Activated CD4-positive, alpha-beta memory T cell treated with anti-CD3 and anti-CD28 coated beads, Interleukin-2, amount 10 ng/mL, durations not matched to agents 7 days and 5 days (primary cell): Measurements from ENCODE around the gene UBE2Q2. TPM values are rescaled to one million over a fixed set of nuclear protein-coding genes. Genes with fewer than 3 reads are reported as not detected.

ENCODE experiments used
- CTCF ChIA-PET: fragments of 350-600 bp; sonication (Branson Sonifier 250); formaldehyde crosslinking; loops from one replicate; lab custom pipeline; 2021; ENCODE audit warnings: antibody characterized with exemption, inconsistent platforms; lab: Charles Lee
- POLR2A ChIA-PET: fragments of 350-600 bp; sonication (Branson Sonifier 250); formaldehyde crosslinking; loops from one replicate; lab custom pipeline; 2021; ENCODE audit warnings: antibody characterized with exemption; lab: Charles Lee
- DNase-seq: peaks from one replicate; pipeline ENCODE4 v3.0.0-alpha.2; 2020
- H3K27ac Mint-ChIP-seq: one replicate; pipeline ENCODE4 v1.8.0; 2021; ENCODE audit warnings: mild to moderate bottlenecking, mixed read lengths
- H3K27me3 Mint-ChIP-seq: one replicate; pipeline ENCODE4 v1.8.0; 2021; ENCODE audit warnings: mixed read lengths
- H3K36me3 Mint-ChIP-seq: one replicate; pipeline ENCODE4 v1.8.0; 2021; ENCODE audit warnings: low read depth, mixed read lengths
- H3K4me1 Mint-ChIP-seq: one replicate; pipeline ENCODE4 v1.8.0; 2021; ENCODE audit warnings: mixed read lengths
- H3K4me3 Mint-ChIP-seq: one replicate; pipeline ENCODE4 v1.8.0; 2021; ENCODE audit warnings: mild to moderate bottlenecking, mixed read lengths
- H3K9me3 Mint-ChIP-seq: one replicate; pipeline ENCODE4 v1.8.0; 2021; ENCODE audit warnings: mixed read lengths
- total RNA-seq, 2 experiments: library from RNA; stranded (reverse); gene quantifications; one replicate each; pipeline ENCODE4 v1.2.3, GENCODE V29; 2021

The UBE2Q2 gene
- total RNA-seq, 2 experiments from 2014 or later = 49.6 to 53.7 TPM

DNA sequence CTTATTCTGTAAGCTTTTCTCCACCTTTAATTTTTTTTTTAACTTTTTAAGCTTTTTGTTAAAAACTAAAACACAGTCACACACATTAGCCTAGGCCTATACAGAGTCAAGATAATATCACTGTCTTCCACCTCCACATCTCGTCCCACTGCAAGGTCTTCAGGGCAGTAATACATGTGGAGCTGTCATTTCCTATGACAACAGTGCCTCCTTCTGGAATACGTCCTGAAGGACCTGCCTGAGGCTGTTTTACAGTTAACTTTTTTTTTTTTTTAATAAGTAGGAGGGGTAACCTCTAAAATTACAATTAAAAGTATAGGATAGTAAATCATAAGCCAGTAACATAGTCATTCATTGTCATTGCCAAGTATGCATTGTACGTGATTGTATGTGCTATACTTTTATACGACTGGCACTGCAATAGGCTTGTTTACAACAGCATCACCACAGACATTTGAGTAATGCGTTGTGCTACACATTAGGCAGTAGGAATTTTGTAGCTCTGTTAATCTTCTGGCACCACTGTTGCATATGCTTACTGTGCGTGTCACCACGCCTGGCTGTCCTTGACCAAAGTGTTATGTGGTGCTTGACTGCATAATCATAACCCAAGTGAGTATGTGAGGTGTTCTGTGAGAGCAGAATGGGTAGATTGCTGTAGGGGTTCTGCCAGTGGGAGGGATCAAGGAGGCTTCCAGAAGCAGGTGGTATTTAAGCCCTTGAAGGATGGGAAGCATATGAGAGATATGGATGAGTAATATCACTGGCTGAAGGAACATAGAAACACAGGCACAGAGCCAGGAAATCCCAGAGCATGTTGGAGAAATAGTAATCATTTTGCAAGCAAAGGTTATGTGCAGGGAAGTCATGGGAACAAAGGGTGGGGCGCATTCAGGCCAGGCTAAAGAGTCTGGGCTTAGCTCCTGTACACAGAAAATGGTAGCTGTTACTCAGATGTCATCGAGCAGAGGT lies 78.8 kb downstream of the UBE2Q2 start:
- Mint-ChIP-seq H3K9me3 (no peaks in the 10 kb centered on the region), H3K4me3 (no peak overlapping the region), H3K4me1 (peaks cover 35% of the 10 kb centered on the region), H3K36me3 (peaks cover 52% of the 10 kb centered on the region), H3K27ac (no peak overlapping the region), H3K27me3 (no peaks in the 10 kb centered on the region)
- ChIA-PET CTCF (interaction anchor here (0.6 to 2.7 kb wide), 10 partner anchors 11 to 238 kb away, joined by 3 to 28 read pairs (median 3); no protein-coding TSS in a partner anchor), POLR2A (interaction anchor here (1.5 kb wide), 1 partner anchor 18 kb away, joined by 6 read pairs; the partner anchor contains the start of gene FBXO22)
- no peak for DNase-seq

DNA sequence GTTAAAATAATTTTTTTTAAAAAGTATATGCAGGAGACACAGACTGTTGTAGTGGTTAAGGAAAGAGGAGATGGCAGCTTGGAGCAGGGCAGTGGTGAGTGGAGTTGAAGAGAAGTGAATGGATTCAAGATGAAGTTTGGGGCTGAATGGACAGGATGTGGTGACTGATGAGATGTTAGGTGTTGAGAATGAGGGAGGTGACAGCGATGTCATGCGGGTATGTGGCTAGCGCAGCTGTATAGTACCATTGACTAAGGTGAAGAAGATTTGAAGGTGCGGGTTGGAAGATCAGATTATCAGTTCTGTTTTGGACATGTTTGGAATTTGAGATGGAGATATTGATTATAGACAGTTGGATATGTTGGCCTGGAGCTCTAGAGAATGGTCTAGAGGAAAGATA lies 80.5 kb downstream of the UBE2Q2 start:
- Mint-ChIP-seq H3K4me1 (peaks cover 42% of the 10 kb centered on the region), H3K36me3 (peaks cover 51% of the 10 kb centered on the region), H3K4me3 (no peak overlapping the region), H3K27me3 (no peaks in the 10 kb centered on the region), H3K9me3 (no peaks in the 10 kb centered on the region), H3K27ac (no peak overlapping the region)
- peak; percentile 37 for DNase-seq
- ChIA-PET CTCF (interaction anchor here (1.0 to 2.2 kb wide), 5 partner anchors 8 to 216 kb away, joined by 3 to 8 read pairs (median 4); no protein-coding TSS in a partner anchor), POLR2A (interaction anchor here (0.6 to 1.5 kb wide), 3 partner anchors 14 to 74 kb away, joined by 3 to 6 read pairs (median 3); partner anchors contain the start of gene FBXO22)

DNA sequence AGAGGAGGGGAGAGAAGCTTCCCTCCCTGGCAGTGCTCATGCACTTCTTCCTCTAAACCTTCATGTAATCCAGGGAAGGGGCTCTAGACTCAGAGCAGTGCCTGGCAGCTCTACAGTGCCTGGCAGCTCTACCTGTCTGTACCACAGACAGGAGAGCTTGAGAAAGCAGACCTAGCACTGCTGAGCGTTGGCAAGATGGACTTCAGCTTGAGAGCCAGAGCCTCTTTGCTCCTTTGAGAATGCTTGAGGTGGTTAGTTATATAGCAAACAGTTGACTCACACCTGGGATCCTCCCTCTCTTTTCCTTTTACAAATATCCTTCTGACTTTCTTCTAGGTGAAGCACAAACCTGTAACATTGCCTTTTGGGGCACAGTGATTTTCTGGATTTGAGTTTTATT lies 81.3 kb downstream of the UBE2Q2 start:
- CTCF ChIA-PET = interaction anchor here (2.2 kb wide), 1 partner anchor 115 kb away, joined by 8 read pairs; no protein-coding TSS in a partner anchor
- DNase-seq = no peak
- Mint-ChIP-seq H3K36me3 (peaks cover 48% of the 10 kb centered on the region), H3K4me1 (peaks cover 43% of the 10 kb centered on the region), H3K4me3 (no peak overlapping the region), H3K27me3 (no peaks in the 10 kb centered on the region), H3K27ac (no peak overlapping the region), H3K9me3 (no peaks in the 10 kb centered on the region)
- POLR2A ChIA-PET = interaction anchor here (1.4 kb wide), 1 partner anchor 13 kb away, joined by 3 read pairs; no protein-coding TSS in a partner anchor

DNA sequence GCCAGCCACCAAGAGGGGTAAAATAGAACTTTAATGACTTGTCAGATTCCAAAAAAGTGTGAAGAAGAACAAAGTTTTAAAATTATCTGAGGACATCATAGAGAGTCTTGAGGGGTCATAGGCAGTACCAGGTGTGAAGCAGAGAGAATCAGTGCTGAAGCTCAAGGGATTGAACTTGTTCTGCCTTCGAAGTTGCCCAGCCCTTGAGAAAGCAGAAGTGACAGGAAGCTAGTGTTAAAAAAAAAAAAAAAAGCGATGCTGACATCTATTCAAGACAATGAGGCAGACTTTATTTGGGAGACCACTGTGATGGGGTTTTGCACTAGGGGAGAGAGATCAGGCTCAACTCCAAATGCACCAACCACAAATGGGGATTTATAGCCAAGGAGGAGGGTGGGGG lies 82.2 kb downstream of the UBE2Q2 start:
- H3K4me1 Mint-ChIP-seq = peaks cover 45% of the 10 kb centered on the region
- POLR2A ChIA-PET = interaction anchor here (0.9 kb wide), 1 partner anchor 49 kb away, joined by 3 read pairs; no protein-coding TSS in a partner anchor

DNA sequence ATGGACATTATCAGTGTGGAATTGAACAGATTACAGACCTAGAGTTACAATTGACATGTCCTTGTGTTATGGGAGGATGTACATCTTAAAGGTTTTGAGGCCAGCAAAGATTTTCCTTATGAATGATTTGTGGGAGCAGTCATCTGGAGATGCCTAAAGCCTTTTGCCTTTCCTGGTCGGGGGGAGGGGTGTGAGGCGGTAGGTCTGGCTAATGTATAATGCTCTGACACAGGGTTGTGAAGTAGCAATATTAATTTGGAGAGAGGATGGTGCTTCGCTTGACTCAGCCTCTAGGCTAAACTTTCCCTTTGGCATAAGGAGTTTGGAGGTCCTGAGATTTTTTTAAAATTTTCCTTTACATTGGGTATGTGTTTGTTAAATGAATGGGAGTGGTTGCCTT lies 83.7 kb downstream of the UBE2Q2 start:
- CTCF ChIA-PET = interaction anchor here (1.4 kb wide), 1 partner anchor 117 kb away, joined by 3 read pairs; no protein-coding TSS in a partner anchor
- Mint-ChIP-seq H3K36me3 (peaks cover 57% of the 10 kb centered on the region), H3K27me3 (no peaks in the 10 kb centered on the region), H3K4me3 (no peak overlapping the region), H3K27ac (no peak overlapping the region), H3K9me3 (no peaks in the 10 kb centered on the region), H3K4me1 (peaks cover 49% of the 10 kb centered on the region)
- POLR2A ChIA-PET = interaction anchor here (1.0 kb wide), 1 partner anchor 13 kb away, joined by 4 read pairs; no protein-coding TSS in a partner anchor
- no peak for DNase-seq

More for the DNA sequence above, 82.2 kb downstream of the UBE2Q2 start:
- no peak overlapping the region for H3K27ac Mint-ChIP-seq
- no peaks in the 10 kb centered on the region for H3K9me3 Mint-ChIP-seq
- H3K27me3 Mint-ChIP-seq = no peaks in the 10 kb centered on the region
- peaks cover 45% of the 10 kb centered on the region for H3K36me3 Mint-ChIP-seq
- CTCF ChIA-PET = interaction anchor here (2.2 kb wide), 1 partner anchor 115 kb away, joined by 8 read pairs; no protein-coding TSS in a partner anchor
- no peak for DNase-seq
- H3K4me3 Mint-ChIP-seq = no peak overlapping the region

DNA sequence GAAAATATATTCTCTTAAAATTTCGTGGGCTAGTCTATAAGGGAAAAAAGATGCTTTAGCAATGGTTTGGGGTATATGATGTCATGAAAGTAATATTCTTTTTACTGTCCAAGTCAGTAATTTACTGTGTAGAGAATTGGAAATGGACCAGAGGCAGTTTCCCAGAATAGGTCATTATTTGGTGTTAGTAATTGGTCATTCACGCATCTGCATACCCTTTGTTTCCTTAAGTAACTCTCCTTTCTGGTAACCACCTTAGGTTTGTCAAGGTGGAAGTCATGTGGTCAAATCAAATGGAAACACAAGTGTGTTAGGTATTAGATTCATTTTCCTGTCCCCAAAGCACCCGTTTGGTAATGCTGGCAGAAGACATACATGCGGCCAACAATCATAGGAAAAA lies 84.4 kb downstream of the UBE2Q2 start:
- H3K4me1 Mint-ChIP-seq = peaks cover 44% of the 10 kb centered on the region
- no peaks in the 10 kb centered on the region for H3K9me3 Mint-ChIP-seq
- H3K27ac Mint-ChIP-seq = no peak overlapping the region
- CTCF ChIA-PET = interaction anchor here (1.4 kb wide), 1 partner anchor 118 kb away, joined by 3 read pairs; no protein-coding TSS in a partner anchor
- H3K4me3 Mint-ChIP-seq = no peak overlapping the region
- H3K36me3 Mint-ChIP-seq = peaks cover 55% of the 10 kb centered on the region
- POLR2A ChIA-PET = interaction anchor here (0.6 to 1.1 kb wide), 4 partner anchors 14 to 123 kb away, joined by 3 to 4 read pairs (median 4); partner anchors contain the start of gene UBE2Q2
- no peaks in the 10 kb centered on the region for H3K27me3 Mint-ChIP-seq
- DNase-seq = no peak

DNA sequence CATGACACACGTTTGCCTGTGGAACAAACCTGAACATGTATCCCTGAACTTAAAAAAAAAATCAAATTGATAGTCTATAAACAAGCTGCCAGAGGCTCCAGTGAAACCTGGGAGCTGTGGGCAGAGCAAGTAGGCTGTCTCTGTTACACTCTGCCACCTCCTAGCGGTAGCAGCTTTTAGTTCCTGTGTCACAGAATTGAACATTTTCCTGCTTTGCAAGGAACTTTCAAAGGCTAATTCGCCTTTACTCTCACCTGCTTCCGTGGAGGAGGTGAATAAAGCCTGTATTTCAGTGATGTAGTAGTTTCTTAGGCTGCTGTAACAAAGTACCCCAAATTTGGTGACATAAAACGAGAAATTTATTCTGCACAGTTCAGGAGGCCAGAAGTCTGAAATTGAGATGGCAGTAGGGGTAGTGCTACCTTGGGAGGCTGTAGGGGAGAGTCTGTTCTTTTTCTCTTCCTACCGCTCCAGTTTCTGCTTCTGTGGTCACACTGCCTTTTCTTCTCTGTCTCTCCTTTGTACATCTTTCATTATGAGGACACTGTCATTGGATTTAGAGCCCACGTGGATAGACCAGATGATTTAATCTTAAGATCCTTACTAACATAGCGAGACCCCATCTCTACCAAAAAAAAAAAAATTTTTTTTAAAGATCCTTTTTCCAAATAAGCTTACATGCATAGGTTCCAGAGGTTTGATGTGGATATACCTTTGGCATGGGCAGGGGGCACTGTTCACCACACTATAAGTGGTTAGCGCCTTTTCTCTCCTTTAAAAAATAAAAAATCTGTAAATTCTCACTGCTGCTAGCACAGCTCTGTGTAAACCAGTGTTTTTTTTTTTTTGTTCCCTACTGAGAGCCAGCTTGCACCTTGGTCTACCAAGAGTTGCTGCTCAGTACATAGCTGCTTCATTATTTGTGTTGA lies 85.7 kb downstream of the UBE2Q2 start:
- Mint-ChIP-seq H3K27ac (no peak overlapping the region), H3K27me3 (no peaks in the 10 kb centered on the region), H3K36me3 (peaks cover 59% of the 10 kb centered on the region), H3K4me3 (no peak overlapping the region), H3K4me1 (peaks cover 33% of the 10 kb centered on the region), H3K9me3 (no peaks in the 10 kb centered on the region)
- DNase-seq = no peak
- POLR2A ChIA-PET = interaction anchor here (0.6 to 1.1 kb wide), 2 partner anchors 86 to 242 kb away, joined by 3 to 4 read pairs; partner anchors contain the start of gene UBE2Q2
- CTCF ChIA-PET = interaction anchor here (0.7 to 2.0 kb wide), 10 partner anchors 11 to 606 kb away, joined by 3 to 8 read pairs (median 3); no protein-coding TSS in a partner anchor

DNA sequence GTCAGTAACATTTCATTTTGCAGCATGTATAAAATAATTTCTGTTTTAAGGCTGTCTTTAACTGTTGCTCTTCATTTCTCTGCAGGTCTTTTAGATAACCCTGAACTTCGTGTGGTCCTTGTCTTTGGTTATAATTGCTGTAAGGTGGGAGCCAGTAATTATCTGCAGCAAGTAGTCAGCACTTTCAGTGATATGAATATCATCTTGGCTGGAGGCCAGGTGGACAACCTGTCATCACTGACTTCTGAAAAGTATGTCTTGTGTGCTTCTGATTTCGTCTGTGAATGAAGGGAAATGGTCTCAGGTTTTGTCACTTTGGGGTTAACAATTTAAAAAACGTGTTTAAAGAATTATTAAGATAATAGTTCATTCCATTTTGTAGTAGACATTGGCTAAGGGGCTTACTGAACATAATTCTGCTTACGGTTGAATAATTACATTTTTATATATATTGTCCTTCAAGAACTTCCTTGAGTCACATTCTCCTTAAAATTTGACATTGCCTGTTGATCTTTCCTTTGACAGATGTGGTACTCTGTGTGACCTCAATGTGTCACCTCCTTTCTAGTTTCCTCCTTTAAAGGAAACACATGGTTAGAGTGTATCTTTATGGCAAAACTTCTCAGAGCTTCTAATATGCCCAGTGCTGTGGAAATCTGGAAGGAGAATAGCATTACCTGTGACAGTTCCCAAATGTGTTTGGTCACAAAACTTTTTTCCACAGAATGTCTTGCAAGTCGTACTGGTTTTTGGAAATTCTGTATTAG lies 86.7 kb downstream of the UBE2Q2 start:
- Mint-ChIP-seq H3K4me1 (peaks cover 29% of the 10 kb centered on the region), H3K4me3 (no peak overlapping the region), H3K9me3 (no peaks in the 10 kb centered on the region), H3K27me3 (no peaks in the 10 kb centered on the region), H3K36me3 (peaks cover 58% of the 10 kb centered on the region), H3K27ac (peak overlapping the region; percentile 1)
- ChIA-PET POLR2A (no interaction called here), CTCF (interaction anchor here (0.7 to 2.0 kb wide), 9 partner anchors 12 to 605 kb away, joined by 3 to 8 read pairs (median 3); no protein-coding TSS in a partner anchor)
- DNase-seq = no peak

DNA sequence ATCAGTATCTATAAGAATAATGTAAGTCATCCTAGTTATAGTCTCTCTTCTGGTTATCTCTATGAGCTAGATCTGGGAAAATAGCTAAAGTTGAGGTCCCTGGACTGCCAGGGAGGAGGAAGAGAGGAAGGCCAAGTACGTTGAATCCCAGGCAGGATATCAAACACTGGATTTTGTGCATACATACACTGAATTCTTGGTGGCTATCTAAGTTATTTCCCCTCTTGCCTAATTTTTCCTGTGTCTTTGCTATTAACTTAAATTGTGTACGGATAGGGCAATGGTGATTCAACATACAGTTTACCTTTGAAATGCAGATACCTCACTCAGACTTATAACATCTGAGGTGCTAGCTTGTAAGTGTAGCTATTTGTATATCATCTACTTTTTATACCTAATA lies 87.6 kb downstream of the UBE2Q2 start:
- Mint-ChIP-seq H3K36me3 (peaks cover 57% of the 10 kb centered on the region), H3K9me3 (no peaks in the 10 kb centered on the region), H3K4me1 (peaks cover 24% of the 10 kb centered on the region), H3K27me3 (no peaks in the 10 kb centered on the region), H3K27ac (no peak overlapping the region), H3K4me3 (no peak overlapping the region)
- CTCF ChIA-PET = interaction anchor here (1.2 to 1.5 kb wide), 2 partner anchors 26 to 208 kb away, joined by 3 to 5 read pairs; no protein-coding TSS in a partner anchor
- POLR2A ChIA-PET = no interaction called here
- no peak for DNase-seq

DNA sequence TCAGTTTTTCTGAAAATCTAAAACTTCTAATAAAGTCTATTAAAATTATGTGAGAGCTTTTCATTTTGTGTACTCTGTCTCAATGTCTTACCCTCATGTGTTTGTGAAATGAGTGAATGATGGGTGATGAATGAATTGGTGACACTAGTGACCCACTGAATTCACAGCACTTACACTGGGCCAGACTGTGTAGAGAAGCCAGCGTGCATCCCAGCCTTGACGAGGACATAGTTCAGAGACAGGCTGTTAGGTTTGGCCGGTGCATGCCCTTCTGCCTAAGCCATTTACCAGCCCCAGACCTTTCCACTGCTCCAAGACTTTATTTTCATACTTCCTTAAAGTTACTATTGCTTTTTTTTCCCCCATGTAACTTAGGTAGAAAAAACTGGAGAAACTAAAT lies 99.2 kb downstream of the UBE2Q2 start:
- no peak for DNase-seq
- CTCF ChIA-PET = interaction anchor here (1.2 kb wide), 1 partner anchor 13 kb away, joined by 3 read pairs; no protein-coding TSS in a partner anchor

DNA sequence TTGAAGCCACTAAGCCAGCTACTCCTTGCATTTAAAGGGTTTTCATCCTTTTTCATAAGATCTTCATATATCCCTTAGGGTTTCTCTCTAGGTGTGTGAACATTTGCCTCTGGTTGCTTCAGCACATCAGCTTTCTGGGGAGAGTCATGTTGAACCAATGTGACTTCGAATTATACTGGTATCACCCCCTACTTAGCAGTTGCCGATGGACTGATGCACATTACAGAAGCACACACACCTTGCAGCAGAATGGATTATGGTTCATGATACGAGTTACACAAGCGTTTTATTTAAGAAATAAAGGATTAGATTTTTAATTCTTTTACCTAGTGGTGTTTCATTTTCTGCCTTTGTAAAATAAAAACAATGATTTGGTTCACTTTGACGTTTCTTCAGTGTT lies 100.0 kb downstream of the UBE2Q2 start:
- Mint-ChIP-seq H3K4me3 (no peak overlapping the region), H3K4me1 (no peaks in the 10 kb centered on the region)
- CTCF ChIA-PET = no interaction called here

More for the DNA sequence above, 99.2 kb downstream of the UBE2Q2 start:
- POLR2A ChIA-PET = no interaction called here
- H3K36me3 Mint-ChIP-seq = peaks cover 21% of the 10 kb centered on the region
- no peaks in the 10 kb centered on the region for H3K4me1 Mint-ChIP-seq
- H3K27me3 Mint-ChIP-seq = peaks cover 18% of the 10 kb centered on the region
- H3K4me3 Mint-ChIP-seq = no peak overlapping the region
- no peaks in the 10 kb centered on the region for H3K9me3 Mint-ChIP-seq
- H3K27ac Mint-ChIP-seq = no peak overlapping the region

More for the DNA sequence above, 100.0 kb downstream of the UBE2Q2 start:
- DNase-seq = no peak
- Mint-ChIP-seq H3K27ac (no peak overlapping the region), H3K27me3 (peaks cover 21% of the 10 kb centered on the region), H3K9me3 (no peaks in the 10 kb centered on the region), H3K36me3 (peaks cover 14% of the 10 kb centered on the region)
- POLR2A ChIA-PET = no interaction called here
